Thymus (tissue), 11 donors: Measurements from ENCODE around the gene TIGD3. TPM values are rescaled to one million over a fixed set of nuclear protein-coding genes. Genes with fewer than 3 reads are reported as not detected.
A peak's percentile ranks its signal among the peaks of the same experiment; 100 is the strongest.

ENCODE experiments used
- DNase-seq, 9 donors: peaks; one replicate each; pipeline ENCODE4 v3.0.0-alpha.2; 2013; ENCODE audit warnings: low spot score in 9 of 9, low read depth in 6 of 9, missing footprints in 1 of 9
- H3K27ac ChIP-seq, 2 donors: one replicate each; pipeline ENCODE4 v1.5.1; 2013; ENCODE audit warnings: control low read depth in 1 of 2, low read depth in 1 of 2, low read length in 1 of 2, mild to moderate bottlenecking in 1 of 2, moderate library complexity in 1 of 2
- H3K27me3 ChIP-seq, 2 donors: one replicate each; pipeline ENCODE4 v1.5.1; 2013; ENCODE audit warnings: low read length in 1 of 2; ENCODE audit not compliant: control insufficient read depth in 2 of 2, insufficient read depth in 1 of 2
- H3K36me3 ChIP-seq, 2 donors: one replicate each; pipeline ENCODE4 v1.5.1; 2013; ENCODE audit warnings: low read length in 1 of 2, mild to moderate bottlenecking in 1 of 2, moderate library complexity in 1 of 2; ENCODE audit not compliant: control insufficient read depth in 2 of 2, insufficient read depth in 2 of 2
- H3K4me1 ChIP-seq, 2 donors: one replicate each; pipeline ENCODE4 v1.5.1; 2013; ENCODE audit warnings: low read length in 2 of 2; ENCODE audit not compliant: control insufficient read depth in 2 of 2, insufficient read depth in 2 of 2
- H3K4me3 ChIP-seq, 2 donors: one replicate each; pipeline ENCODE4 v1.5.1; 2013; ENCODE audit warnings: low read length in 2 of 2, control low read depth in 1 of 2, mild to moderate bottlenecking in 1 of 2
- H3K9me3 ChIP-seq, 2 donors: one replicate each; pipeline ENCODE4 v1.5.1; 2013; ENCODE audit warnings: low read length in 1 of 2, mild to moderate bottlenecking in 1 of 2; ENCODE audit not compliant: control insufficient read depth in 2 of 2, insufficient read depth in 1 of 2
- WGBS: extraction: QIAGEN DNeasy Blood & Tissue Kit; methylation state at CpG from one replicate; pipeline ENCODE4 v1.1.7; 2013; 5-methylcytosine and 5-hydroxymethylcytosine counted together
- polyA plus RNA-seq: library from polyadenylated mRNA; stranded (reverse); fragments of 200-250 nt; gene quantifications from one replicate; pipeline ENCODE4 v1.2.3, GENCODE V29; 2013
- total RNA-seq: library from RNA; stranded (reverse); fragments of 120-200 nt; gene quantifications from one replicate; pipeline ENCODE4 v1.2.4, GENCODE V29; 2013
- donor health status: healthy.

TIGD3 gene
- total and polyA plus RNA-seq, 2 donors, result 1.0 to 1.9 TPM

GRCh38 chr11:65382033-65382803 is 27.7 kb downstream of the TIGD3 start, which contains the start of gene SLC25A45:
Gene SLC25A45 (minus strand): TSS chr11:65382646. CDS start chr11:65381951, 695 bp downstream.
- Histone ChIP-seq H3K9me3 (no peaks in the 10 kb centered on the region), H3K36me3 (peaks cover 4 to 8% of the 10 kb centered on the region in 2 donors), H3K27me3 (no peaks in the 10 kb centered on the region), H3K27ac (peak within 1 kb of the TSS; percentile 99), H3K4me3 (peak within 1 kb of the TSS; percentile 52 to 62), H3K4me1 (peaks cover 21 to 59% of the 10 kb centered on the region in 2 donors)
- WGBS, result under 1% methylated on average over 27 of the region's 27 CpGs
- DNase-seq, result peak; percentile 73 to 93 (median 82)

DNA sequence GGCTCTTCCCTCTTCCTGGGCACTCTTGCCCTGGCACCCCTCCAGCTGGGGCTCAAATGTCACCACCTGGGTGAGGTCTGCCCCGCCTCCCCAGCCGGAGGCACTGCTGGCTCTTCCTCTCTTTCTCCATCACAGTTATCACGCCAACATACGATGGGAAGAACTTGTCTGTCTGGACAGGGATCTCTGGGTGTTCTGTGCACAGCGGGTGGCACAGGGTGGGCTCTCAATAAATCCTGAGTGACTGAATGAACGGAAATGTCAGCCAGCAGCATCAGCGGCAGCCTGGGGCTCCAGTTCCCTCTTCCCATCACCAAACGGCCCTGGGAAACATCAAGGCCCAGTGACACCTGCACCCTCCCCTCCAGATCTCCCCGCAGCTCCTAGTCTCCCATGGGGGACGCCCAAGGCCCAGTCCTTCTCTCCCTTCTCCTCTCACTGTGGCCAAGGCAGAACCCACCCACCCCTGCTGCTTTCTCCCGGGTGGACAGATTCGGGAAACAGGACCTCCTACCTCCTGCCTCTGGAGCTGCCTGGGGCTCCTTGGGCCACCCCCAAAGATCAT is 28.3 kb downstream of the TIGD3 start:
- WGBS, result 26% methylated on average over 12 of the region's 12 CpGs
- DNase-seq, result no peak
- peak overlapping the region; percentile 99 for H3K27ac ChIP-seq
- H3K9me3 ChIP-seq, result no peaks in the 10 kb centered on the region
- peaks cover 25 to 66% of the 10 kb centered on the region in 2 donors for H3K4me1 ChIP-seq
- H3K36me3 ChIP-seq, result peaks cover 4 to 8% of the 10 kb centered on the region in 2 donors
- no peaks in the 10 kb centered on the region for H3K27me3 ChIP-seq
- H3K4me3 ChIP-seq, result peak overlapping the region; percentile 52 to 62

GRCh38 chr11:65383778-65384177 is 29.2 kb downstream of the TIGD3 start:
- 96% methylated on average over 6 of the region's 6 CpGs for WGBS
- H3K4me1 ChIP-seq, result peaks cover 29 to 75% of the 10 kb centered on the region in 2 donors
- no peak overlapping the region for H3K4me3 ChIP-seq
- no peaks in the 10 kb centered on the region for H3K27me3 ChIP-seq
- peaks cover 6 to 8% of the 10 kb centered on the region in 2 donors for H3K36me3 ChIP-seq
- H3K27ac ChIP-seq, result peak overlapping the region in 1 of 2 donors; percentile 75
- H3K9me3 ChIP-seq, result no peaks in the 10 kb centered on the region
- no peak for DNase-seq

GRCh38 chr11:65384301-65384889 is 29.8 kb downstream of the TIGD3 start:
- 87% methylated on average over 8 of the region's 8 CpGs for WGBS
- H3K27me3 ChIP-seq, result no peaks in the 10 kb centered on the region
- peaks cover 29 to 81% of the 10 kb centered on the region in 2 donors for H3K4me1 ChIP-seq
- no peak overlapping the region for H3K4me3 ChIP-seq
- no peaks in the 10 kb centered on the region for H3K9me3 ChIP-seq
- peak overlapping the region in 1 of 2 donors; percentile 54 for H3K27ac ChIP-seq
- H3K36me3 ChIP-seq, result peaks cover 6 to 8% of the 10 kb centered on the region in 2 donors
- no peak for DNase-seq

DNA sequence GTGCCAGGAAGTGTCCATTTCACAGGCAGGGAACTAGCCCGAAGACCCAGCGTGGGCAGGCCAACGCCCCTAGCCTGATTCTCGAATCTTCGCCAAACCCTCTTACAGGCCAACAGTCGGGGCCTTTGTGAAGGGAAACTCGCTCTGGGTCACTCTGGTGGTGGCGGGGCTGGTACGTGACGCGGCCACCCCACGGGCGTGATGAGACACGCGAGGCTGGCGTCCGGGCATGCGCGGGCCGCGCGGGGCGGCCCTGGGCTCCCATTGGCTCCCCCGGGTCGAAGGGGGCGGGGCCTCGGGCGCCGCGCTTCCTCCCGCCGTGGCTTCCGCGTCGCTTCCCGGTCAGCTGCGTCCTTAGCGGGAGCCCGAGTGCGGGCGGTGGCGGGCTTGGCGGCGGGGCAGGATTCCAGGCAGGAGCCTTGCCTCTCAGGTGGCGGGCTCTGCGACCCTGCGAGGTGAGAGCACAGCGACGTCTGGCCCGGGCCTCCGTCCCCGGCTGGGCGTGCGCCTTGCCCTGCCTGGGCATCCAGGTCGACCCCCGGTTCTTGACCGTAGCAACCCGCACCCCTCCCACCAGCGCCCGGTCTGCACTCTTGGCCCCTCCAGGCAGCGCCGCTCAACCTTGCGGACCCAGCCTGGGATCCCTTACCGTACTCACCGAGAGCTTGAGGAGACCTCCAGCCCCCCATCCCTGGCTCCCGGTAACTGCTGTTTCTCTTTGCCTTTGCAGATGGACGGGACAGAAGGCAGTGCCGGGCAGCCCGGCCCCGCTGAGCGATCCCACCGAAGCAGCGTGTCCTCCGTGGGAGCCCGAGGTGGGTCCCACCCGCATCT is 32.0 kb downstream of the TIGD3 start, which contains the start of gene FRMD8:
FRMD8 (plus strand) TSS at position 331 of the 834 bp plus-strand sequence; CDS start at position 731, 400 bp downstream.
- H3K27me3 ChIP-seq, result no peaks in the 10 kb centered on the region
- DNase-seq, result peak in 8 of 9 donors; percentile 60 to 89 (median 76)
- H3K27ac ChIP-seq, result peak within 1 kb of the TSS; percentile 79 to 91
- H3K4me3 ChIP-seq, result peak within 1 kb of the TSS; percentile 68 to 95
- H3K36me3 ChIP-seq, result peaks cover 11 to 21% of the 10 kb centered on the region in 2 donors
- H3K9me3 ChIP-seq, result no peaks in the 10 kb centered on the region
- H3K4me1 ChIP-seq, result peaks cover 25 to 83% of the 10 kb centered on the region in 2 donors
- 2% methylated on average over 76 of the region's 76 CpGs for WGBS

DNA sequence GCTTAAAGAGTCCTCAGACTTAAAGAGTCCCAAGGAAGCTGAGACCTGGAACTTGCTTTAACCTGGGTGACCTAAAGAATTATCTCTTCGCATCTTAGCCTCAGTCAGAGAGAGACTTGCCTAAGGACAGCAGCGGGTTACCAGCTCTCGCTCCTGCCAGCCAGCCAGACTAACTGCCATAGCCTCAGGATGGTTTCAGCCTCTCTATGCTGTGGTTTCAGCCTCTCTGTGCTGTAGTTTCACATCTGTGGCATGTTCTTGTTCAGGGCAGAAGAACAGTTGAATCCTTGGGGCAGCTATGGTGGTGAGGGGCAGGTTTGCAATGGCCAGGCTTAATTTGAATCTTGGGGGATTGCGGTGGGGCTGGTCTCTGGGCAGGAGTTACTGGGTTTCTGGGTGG is 34.2 kb downstream of the TIGD3 start:
- Histone ChIP-seq H3K9me3 (peaks cover 0 to 5% of the 10 kb centered on the region in 2 donors), H3K4me3 (no peak overlapping the region), H3K4me1 (peaks cover 13 to 63% of the 10 kb centered on the region in 2 donors), H3K27me3 (no peaks in the 10 kb centered on the region), H3K36me3 (peaks cover 22 to 42% of the 10 kb centered on the region in 2 donors), H3K27ac (no peak overlapping the region)
- no peak for DNase-seq
- WGBS, result 98% methylated on average over 4 of the region's 4 CpGs

- WGBS, result 94% methylated on average over 20 of the region's 20 CpGs
- no peak for DNase-seq
- Histone ChIP-seq H3K27me3 (no peaks in the 10 kb centered on the region), H3K36me3 (peaks cover 29 to 49% of the 10 kb centered on the region in 2 donors), H3K27ac (no peak overlapping the region), H3K4me3 (no peak overlapping the region), H3K4me1 (peaks cover 13 to 56% of the 10 kb centered on the region in 2 donors), H3K9me3 (peaks cover 0 to 5% of the 10 kb centered on the region in 2 donors)
Measured at GRCh38 chr11:65389294-65389980, 34.9 kb downstream of the TIGD3 start.
